Right lobe of liver (tissue), 4 donors: ENCODE results near the gene INPP5B.

Experiments
- CTCF ChIP-seq, 4 donors: fragments of 200-600 bp in 3 of 4; fragments of 450-650 bp in 1 of 4; IDR thresholded peaks; one replicate each; pipeline versions ENCODE4 v1.5.1 to v1.8.0; 2016 to 2022; ENCODE audit warnings: antibody characterized with exemption in 4 of 4, mild to moderate bottlenecking in 2 of 4
- POLR2A ChIP-seq: fragments of 450-650 bp; IDR thresholded peaks from one replicate; pipeline ENCODE4 v1.6.1; 2017; ENCODE audit warnings: antibody characterized with exemption, mild to moderate bottlenecking
- donor health status: DM: no; HTN: no; CAD: no.
- donor health status: DM: no; HTN: no; CAD: no.
- donor health status: DM: no; HTN: yes; CAD: no.

- TF ChIP-seq POLR2A (no peak), CTCF (IDR thresholded peaks at IDR 0.05) (no peak)
Observed at GRCh38 chr1:37995751-37996345, 49.0 kb upstream of the INPP5B start.
